NCI-H1048 (cell line): ENCODE results near the gene SYNE1.
"Not testable (repeated sequence)": the region's sequence is repeated elsewhere in the genome, so short reads cannot be mapped to it uniquely, and the experiment has no call there.

Experiments
- DNase-seq: peaks from one replicate; lab custom pipeline; 2025; lab: John Stamatoyannopoulos, UW

The SYNE1 gene

GRCh38 chr6:152138344-152138743 is 498.8 kb downstream of the SYNE1 start:
- DNase-seq = not testable (repeated sequence)

GRCh38 chr6:152136449-152136825 is 500.7 kb downstream of the SYNE1 start:
- DNase-seq = no peak

GRCh38 chr6:152135755-152136448 is 501.3 kb downstream of the SYNE1 start:
- DNase-seq = no peak

GRCh38 chr6:152130441-152130840 is 506.7 kb downstream of the SYNE1 start:
- DNase-seq = no peak

- no peak for DNase-seq
Observed at GRCh38 chr6:152129691-152130151, 507.4 kb downstream of the SYNE1 start.

GRCh38 chr6:152127432-152128165 is 509.6 kb downstream of the SYNE1 start:
- DNase-seq = no peak

- DNase-seq = no peak
Observed at GRCh38 chr6:152124429-152125074, 512.6 kb downstream of the SYNE1 start.

GRCh38 chr6:152123076-152123475 is 514.1 kb downstream of the SYNE1 start:
- no peak for DNase-seq

- no peak for DNase-seq
Observed at GRCh38 chr6:152122434-152122833, 514.7 kb downstream of the SYNE1 start.

GRCh38 chr6:152121910-152122309 is 515.3 kb downstream of the SYNE1 start:
- DNase-seq = no peak

- DNase-seq = no peak
Observed at GRCh38 chr6:152119831-152120230, 517.3 kb downstream of the SYNE1 start.

- DNase-seq = no peak
Observed at GRCh38 chr6:152118678-152119077, 518.5 kb downstream of the SYNE1 start.

- DNase-seq = no peak
Observed at GRCh38 chr6:152118224-152118623, 518.9 kb downstream of the SYNE1 start.

- no peak for DNase-seq
Observed at GRCh38 chr6:152117156-152118133, 519.7 kb downstream of the SYNE1 start.

- DNase-seq = no peak
Observed at GRCh38 chr6:152112491-152113261, 524.5 kb downstream of the SYNE1 start.

- DNase-seq = no peak
Observed at GRCh38 chr6:152110886-152111820, 526.0 kb downstream of the SYNE1 start.

- no peak for DNase-seq
Observed at GRCh38 chr6:152107973-152108372, 529.2 kb downstream of the SYNE1 start.

GRCh38 chr6:152100183-152100618 is 537.0 kb downstream of the SYNE1 start:
- DNase-seq = no peak

- DNase-seq = no peak
Observed at GRCh38 chr6:152099446-152100182, 537.5 kb downstream of the SYNE1 start.
